HEK293T (cell line): ENCODE measurements around the gene AHR.

Experiments used
- BHLHE40 ChIP-seq: fragments of 450-650 bp; IDR thresholded peaks from 2 replicates; pipeline ENCODE4 v1.6.1; 2016; ENCODE audit warnings: mild to moderate bottlenecking, moderate library complexity, borderline replicate concordance
- ELF4 ChIP-seq: fragments of 450-650 bp; IDR thresholded peaks from 2 replicates; pipeline ENCODE4 v1.6.1; 2017; ENCODE audit warnings: antibody characterized with exemption
- FOXK2 ChIP-seq: fragments of 450-650 bp; IDR thresholded peaks from 2 replicates; pipeline ENCODE4 v1.6.1; 2016; ENCODE audit warnings: mild to moderate bottlenecking
- TF ChIP-seq, protein P1 (sequence below): fragments of 450-650 bp; IDR thresholded peaks from 2 replicates; pipeline ENCODE4 v1.6.1; 2016

- TF ChIP-seq ELF4 (no peak), FOXK2 (no peak), BHLHE40 (no peak)
- TF ChIP-seq, protein P1, sequence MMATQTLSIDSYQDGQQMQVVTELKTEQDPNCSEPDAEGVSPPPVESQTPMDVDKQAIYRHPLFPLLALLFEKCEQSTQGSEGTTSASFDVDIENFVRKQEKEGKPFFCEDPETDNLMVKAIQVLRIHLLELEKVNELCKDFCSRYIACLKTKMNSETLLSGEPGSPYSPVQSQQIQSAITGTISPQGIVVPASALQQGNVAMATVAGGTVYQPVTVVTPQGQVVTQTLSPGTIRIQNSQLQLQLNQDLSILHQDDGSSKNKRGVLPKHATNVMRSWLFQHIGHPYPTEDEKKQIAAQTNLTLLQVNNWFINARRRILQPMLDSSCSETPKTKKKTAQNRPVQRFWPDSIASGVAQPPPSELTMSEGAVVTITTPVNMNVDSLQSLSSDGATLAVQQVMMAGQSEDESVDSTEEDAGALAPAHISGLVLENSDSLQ, result no peak
These were observed 17.5 kb downstream of the AHR start for GRCh38 chr7:17315974-17316373.
